ENCODE results near the gene GABARAPL2. TPM values are rescaled to one million over a fixed set of nuclear protein-coding genes. Genes with fewer than 3 reads are reported as not detected.
"Not testable (repeated sequence)": the region's sequence is repeated elsewhere in the genome, so short reads cannot be mapped to it uniquely, and the experiment has no call there.

Gene GABARAPL2
- total RNA-seq, 1 donor from 2014 or later, result 34.6 TPM

GRCh38 chr16:75590920-75591843, 25.0 kb downstream of the GABARAPL2 start:
- DNase-seq (ENCODE audit: low read depth, low spot score), result peak; percentile 45

- not testable (repeated sequence) for DNase-seq (ENCODE audit: low read depth, low spot score)
Measured at GRCh38 chr16:75591927-75592326, 25.7 kb downstream of the GABARAPL2 start.

DNA sequence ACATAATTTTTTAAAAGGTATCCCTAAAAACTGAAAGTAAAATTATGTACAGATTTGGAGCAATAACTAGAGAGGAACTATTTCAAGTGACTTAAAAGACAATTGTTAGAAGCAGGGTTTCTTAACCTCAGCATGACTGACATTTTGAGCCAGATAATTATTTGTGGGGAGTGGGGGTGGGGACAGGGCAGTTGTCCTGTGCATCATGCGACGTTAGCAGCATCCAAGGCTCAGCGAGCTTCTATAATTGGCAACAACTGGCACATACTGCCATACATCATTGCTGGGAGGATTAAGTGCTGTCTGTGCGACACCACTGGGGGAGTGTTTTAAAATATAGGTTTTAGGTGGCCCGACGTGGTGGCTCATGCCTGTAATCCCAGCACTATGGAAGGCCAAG, 27.1 kb downstream of the GABARAPL2 start:
- no peak for DNase-seq (ENCODE audit: low read depth, low spot score)

- peak; percentile 33 for DNase-seq (ENCODE audit: low read depth, low spot score)
Measured at GRCh38 chr16:75593825-75594820, 27.9 kb downstream of the GABARAPL2 start.

GRCh38 chr16:75599452-75600277, 33.5 kb downstream of the GABARAPL2 start:
- no peak for DNase-seq (ENCODE audit: low read depth, low spot score)

DNA sequence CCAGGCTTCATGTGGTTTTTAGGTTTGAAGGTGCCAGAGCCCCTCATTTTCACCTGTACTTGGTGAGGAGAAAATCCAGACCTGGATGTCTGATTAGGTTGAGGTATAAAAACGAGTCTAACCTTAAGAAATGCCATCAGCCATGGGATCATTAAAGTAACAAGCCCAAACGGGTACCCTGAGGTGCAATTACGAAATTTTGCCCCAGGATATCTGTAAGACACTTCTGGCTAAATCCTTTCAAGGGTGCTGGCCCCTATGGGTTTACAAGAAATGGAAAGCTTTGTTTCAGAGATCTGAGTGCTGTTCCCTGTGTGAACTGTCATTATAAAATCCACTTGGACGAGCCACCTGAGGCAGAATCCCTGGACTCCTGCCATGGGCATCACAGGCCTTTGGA, 37.1 kb downstream of the GABARAPL2 start:
- DNase-seq (ENCODE audit: low read depth, low spot score), result no peak

DNA sequence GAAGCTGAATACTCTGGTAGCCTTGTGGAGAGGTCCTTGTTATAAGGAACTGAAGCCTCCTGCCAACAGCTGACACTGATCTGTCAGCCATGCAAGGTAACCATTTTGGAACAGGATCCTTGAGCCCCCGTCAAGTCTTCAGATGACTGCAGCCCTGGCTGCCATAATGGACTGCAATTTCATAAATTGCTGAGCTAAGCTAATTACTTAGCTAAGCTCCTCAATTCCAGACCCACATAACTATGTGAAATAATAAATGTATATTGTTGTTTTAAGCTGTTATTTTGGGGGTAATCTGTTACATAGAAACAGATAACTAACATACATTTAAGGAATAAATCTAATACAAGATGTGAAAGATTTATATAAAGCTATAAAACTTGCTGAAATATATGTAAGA, 40.3 kb downstream of the GABARAPL2 start:
- DNase-seq (ENCODE audit: low read depth, low spot score), result no peak

- no peak for DNase-seq (ENCODE audit: low read depth, low spot score)
Measured at GRCh38 chr16:75614066-75614897, 48.1 kb downstream of the GABARAPL2 start.

DNA sequence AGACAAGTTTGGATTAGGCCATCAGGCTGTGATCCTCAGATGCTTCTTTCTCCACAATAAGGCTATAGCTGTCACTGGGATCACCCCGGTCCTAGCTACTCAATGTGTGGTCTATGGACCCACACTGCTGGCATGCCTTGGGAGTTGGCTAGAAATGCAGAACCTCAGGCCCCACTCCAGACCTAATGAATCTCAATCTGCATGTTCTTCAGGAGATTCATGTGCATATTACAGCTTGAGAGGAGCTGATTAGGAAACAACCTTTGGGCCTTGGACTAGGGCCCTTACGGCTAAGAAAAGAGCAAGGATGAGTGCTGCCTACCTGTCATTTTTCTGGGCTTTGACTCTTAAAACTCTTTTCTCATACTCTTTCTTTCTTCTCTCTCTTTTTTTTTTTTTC, 49.4 kb downstream of the GABARAPL2 start:
- DNase-seq (ENCODE audit: low read depth, low spot score), result no peak

DNA sequence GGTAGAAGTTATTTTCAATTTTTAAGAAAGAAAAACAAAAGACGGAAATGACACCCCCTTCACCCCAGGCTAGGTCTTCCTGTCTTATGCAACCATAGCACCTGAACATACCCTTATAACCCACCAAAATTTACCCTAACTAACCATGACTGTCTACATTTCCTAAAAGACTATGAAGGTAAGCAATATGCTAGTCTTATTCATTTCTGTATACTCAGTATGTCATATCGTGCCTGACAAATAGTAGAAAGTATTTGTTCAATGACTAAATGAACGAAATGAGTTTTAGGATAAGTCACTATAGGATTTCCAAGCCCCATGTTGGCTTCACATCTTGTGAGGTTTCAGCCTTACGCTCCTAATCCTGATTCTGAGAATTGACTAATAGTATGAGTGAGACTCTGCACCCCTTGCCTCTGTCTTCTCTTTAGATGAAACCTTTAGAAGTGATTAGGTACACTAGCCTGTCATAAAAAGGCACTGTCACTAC, 50.4 kb downstream of the GABARAPL2 start:
- DNase-seq (ENCODE audit: low read depth, low spot score), result no peak

DNA sequence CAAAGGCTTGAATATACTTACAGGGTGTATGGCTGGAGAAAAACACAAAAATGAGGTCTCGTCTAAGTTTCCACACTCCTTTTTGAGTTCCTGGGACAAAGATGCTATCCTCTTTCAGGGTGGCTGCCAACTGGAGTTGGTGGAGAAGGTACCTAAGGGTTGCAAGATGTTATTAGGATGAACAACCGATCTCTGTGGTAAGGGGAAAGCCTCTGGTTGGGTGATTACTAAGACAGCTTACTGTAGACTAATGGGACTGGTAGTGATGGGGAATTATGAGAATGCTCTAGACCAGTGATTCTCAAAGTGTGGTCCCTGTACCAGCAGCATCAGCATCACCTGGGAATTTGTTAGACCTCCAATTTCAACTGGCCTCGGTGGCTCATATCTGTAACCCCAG, 50.9 kb downstream of the GABARAPL2 start:
- no peak for DNase-seq (ENCODE audit: low read depth, low spot score)

DNA sequence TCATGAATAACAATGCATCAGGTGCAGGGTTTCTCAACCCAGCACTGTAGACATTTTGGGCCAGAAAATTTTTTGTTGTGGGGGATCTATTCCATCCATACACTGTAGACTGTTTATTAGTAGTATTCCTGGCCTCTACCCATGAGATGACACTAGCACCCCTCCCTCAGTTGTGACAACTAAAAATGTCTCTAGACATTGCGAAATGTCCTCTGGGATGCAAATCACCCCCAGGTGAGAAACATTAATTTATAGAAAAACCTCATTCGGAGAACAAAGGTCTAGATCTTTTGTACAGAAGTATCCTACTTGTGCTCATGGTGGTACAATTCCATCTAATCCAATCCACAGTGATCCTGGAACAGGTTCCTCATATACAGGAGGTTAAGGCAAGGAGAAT, 52.6 kb downstream of the GABARAPL2 start:
- no peak for DNase-seq (ENCODE audit: low read depth, low spot score)

- DNase-seq (ENCODE audit: low read depth, low spot score), result no peak
Measured at GRCh38 chr16:75620326-75621169, 54.4 kb downstream of the GABARAPL2 start.

DNA sequence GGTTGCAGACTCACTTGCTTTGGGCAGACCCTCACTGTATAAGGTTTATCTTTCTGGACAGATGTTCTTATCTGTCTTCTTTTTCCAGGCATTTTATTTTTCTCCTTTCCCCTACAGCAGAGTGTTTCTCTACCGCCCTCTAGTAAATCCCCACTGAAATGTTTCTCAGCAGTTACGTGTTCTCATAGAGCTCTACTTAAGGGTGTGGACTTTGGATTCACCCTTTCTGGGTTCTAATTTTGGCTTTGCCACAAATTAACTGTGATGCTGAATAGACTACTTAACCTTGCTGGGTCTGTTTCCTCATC, 54.9 kb downstream of the GABARAPL2 start:
- DNase-seq (ENCODE audit: low read depth, low spot score), result no peak

DNA sequence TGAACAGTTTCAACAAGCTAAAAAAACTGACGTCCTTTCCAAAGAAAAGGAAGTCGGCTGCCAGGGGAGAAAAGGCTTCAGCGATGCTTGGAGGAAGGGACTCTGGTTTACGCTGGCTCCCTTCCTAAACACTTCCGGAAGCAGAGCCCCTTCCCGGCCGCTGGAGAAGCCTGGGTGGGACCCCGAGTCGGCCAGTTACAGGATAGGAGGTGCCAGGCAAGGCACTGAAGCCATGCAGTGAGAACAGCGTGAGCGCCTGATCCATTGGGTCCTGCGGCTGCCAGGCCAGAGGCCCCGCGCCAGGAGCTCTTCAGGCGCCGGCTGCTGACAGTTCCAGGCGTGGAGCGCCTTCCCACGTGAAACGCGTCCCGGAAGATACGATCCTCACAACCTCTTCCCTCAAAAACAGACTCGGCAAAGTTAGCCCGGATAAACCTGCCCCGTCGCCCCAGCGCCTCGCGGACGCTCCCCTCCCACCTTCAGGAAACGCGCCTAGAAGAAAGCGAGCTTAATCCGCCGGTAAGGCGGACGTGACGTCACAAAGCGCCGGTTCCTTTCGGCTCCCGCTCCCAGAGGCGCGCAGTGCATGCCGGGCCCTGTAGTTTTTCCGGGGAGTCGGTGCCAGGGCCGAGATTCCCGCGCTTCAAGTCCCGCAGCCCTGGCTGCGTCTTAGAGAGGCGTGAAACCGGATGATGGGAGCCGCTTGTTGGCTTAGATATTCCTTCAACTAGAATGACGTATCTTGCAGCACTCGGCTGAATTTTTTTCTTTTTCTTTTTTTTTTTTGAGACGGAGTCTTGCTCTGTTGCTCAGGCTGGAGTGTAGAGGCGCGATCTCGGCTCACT, 56.8 kb downstream of the GABARAPL2 start, which contains the start of gene ADAT1:
TSS of gene ADAT1 (minus strand) at position 521 of the 845 bp plus-strand sequence. CDS start 2,482 bp downstream, outside the sequence.
- peak; percentile 98 for DNase-seq (ENCODE audit: low read depth, low spot score)

DNA sequence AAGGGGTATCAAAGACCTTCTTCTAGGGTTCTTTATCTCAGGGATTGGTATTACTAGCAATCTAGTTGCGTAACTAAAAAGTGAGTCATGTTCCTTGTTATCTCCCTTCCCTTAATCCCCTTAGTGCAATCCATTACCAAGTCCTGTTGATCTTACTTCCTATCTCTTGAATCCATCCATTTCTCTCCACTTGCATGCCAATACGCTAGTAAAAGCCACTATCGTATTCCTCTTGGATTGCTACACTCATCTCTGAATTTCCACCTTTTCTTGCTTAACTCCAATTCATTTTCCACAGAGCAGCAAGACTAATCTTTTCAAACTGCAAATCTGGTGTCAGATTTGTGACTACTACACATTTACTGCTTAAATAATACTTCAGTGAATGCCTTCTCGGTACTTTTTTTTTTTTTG, 58.7 kb downstream of the GABARAPL2 start:
- no peak for DNase-seq (ENCODE audit: low read depth, low spot score)

DNA sequence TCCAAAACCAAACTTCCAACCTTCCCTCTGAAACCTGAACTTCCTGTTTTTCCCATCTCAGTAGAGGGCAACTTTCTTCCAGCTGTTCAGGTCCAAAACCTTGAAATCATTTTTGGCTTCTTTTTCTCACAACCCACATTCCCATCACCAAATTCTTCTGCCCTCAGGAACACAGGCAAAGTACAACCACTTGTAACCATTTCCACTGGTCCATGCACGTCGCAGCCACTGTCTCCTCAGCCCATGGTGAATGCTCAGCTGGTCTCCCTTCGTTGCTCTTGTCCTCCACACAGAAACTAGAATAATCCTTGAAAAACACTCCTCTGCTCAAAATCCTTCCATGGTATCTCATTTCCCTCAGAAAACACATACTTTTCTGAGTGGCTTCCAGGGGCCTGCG, 60.6 kb downstream of the GABARAPL2 start:
- DNase-seq (ENCODE audit: low read depth, low spot score), result no peak

Data from pulmonary artery endothelial cell (primary cell).